ENCODE measurements around the gene SCYGR5.
"Not testable (repeated sequence)": the region's sequence is repeated elsewhere in the genome, so short reads cannot be mapped to it uniquely, and the experiment has no call there.

Gene SCYGR5

DNA sequence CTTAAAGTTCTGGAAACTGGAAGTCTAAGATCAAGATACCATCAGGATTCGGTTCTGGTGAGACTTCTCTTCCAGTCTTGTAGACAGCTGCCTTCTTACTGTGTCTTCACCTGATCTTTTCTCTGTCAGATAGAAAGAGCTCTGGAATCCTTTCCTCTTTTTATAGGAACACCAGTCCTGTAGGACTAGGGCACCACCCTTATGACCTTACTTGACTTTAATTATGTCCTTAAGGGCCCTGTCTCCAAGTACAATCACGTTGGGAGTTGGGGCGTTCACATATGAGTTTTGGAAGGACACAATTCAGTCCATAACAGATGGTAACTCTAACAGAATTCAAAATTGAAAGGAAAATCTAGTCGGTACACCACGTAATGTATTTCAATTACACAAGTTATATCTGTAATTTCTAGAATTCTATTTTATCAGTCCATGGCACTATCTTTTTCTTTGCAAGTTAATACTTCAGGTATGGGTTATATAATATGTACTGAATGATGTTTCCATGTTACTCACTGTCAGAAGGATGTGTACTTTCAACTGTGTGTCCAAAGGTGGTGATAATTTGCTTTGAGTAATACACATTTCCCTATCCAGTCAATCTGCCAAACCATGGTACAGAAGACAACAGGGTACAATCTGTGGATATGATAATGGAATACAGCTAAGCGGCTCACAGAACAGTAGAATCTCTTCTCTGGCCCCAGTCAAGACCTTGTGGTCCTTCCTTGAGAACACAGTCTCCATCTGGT, 1.2 kb upstream of the SCYGR5 start:
- no peak overlapping the region for H3K4me3 Mint-ChIP-seq
- no peak overlapping the region for H3K27ac Mint-ChIP-seq
- TF ChIP-seq CTCF (IDR thresholded peaks at IDR 0.05; ENCODE audit: unreplicated experiment in 3 of 3), result no peak
- H3K9me3 Mint-ChIP-seq, result no peaks in the 10 kb centered on the region
- H3K4me1 Mint-ChIP-seq, result no peaks in the 10 kb centered on the region
- no peaks in the 10 kb centered on the region for H3K36me3 Mint-ChIP-seq (ENCODE audit: low read depth)
- H3K27me3 Mint-ChIP-seq (ENCODE audit: low read depth), result no peaks in the 10 kb centered on the region

GRCh38 chr2:227671170-227671905, 4.7 kb downstream of the SCYGR5 start:
- Mint-ChIP-seq H3K4me1 (no peaks in the 10 kb centered on the region), H3K36me3 (ENCODE audit: low read depth) (no peaks in the 10 kb centered on the region)

GRCh38 chr2:227673620-227674019, 7.0 kb downstream of the SCYGR5 start:
- not testable (repeated sequence) for H3K27ac Mint-ChIP-seq; H3K4me1 Mint-ChIP-seq; H3K9me3 Mint-ChIP-seq; H3K36me3 Mint-ChIP-seq (ENCODE audit: low read depth); H3K4me3 Mint-ChIP-seq; H3K27me3 Mint-ChIP-seq (ENCODE audit: low read depth)

More at GRCh38 chr2:227671170-227671905, 4.7 kb downstream of the SCYGR5 start:
- Mint-ChIP-seq H3K9me3 (no peaks in the 10 kb centered on the region), H3K4me3 (no peak overlapping the region), H3K27ac (no peak overlapping the region), H3K27me3 (ENCODE audit: low read depth) (no peaks in the 10 kb centered on the region)
- TF ChIP-seq CTCF (IDR thresholded peaks at IDR 0.05; ENCODE audit: unreplicated experiment in 3 of 3), result no peak

DNA sequence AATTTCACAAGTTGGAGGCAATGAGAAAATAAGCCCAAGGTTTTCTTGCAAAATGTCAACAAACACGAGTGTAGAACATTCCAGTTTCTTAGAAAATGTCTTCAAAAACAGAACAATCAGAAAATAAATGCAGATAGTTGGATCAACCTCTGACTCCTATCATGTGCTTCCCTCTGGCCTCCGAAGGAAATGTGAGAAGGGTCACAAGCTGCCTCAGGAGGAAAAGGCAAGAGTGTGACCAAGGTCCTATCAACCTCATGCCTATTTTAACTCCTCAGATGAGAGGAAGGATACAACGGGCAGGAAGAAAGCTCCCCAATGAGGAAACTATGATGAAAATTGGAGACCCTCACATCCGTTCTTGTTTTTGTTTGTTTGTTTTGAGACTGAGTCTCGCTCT, 7.9 kb downstream of the SCYGR5 start:
- H3K9me3 Mint-ChIP-seq, result no peaks in the 10 kb centered on the region
- no peak overlapping the region for H3K27ac Mint-ChIP-seq
- no peak overlapping the region for H3K4me3 Mint-ChIP-seq
- H3K4me1 Mint-ChIP-seq, result no peaks in the 10 kb centered on the region
- TF ChIP-seq CTCF (IDR thresholded peaks at IDR 0.05; ENCODE audit: unreplicated experiment in 3 of 3), result no peak
- H3K27me3 Mint-ChIP-seq (ENCODE audit: low read depth), result no peaks in the 10 kb centered on the region
- H3K36me3 Mint-ChIP-seq (ENCODE audit: low read depth), result no peaks in the 10 kb centered on the region

DNA sequence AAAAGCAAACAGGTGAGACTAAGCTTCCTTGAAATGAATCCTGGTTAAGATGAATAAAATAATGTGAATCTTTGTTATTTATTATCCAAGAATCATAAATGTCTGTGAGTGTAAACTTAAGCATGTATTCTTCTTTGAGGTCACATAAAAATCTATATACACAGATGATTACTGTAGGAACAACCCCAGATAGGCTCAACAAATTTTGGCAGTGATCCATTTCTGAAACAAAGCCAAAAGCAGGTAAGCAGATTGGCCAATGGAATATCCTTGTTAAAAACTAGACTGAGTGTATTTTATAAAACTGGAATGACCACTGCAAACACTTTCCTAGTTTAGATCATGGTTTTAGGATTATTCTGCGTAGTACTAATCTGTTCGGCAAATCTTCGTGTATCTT, 11.3 kb downstream of the SCYGR5 start:
- Mint-ChIP-seq H3K9me3 (no peaks in the 10 kb centered on the region), H3K27ac (no peak overlapping the region), H3K27me3 (ENCODE audit: low read depth) (no peaks in the 10 kb centered on the region), H3K4me1 (no peaks in the 10 kb centered on the region), H3K4me3 (no peak overlapping the region), H3K36me3 (ENCODE audit: low read depth) (no peaks in the 10 kb centered on the region)
- TF ChIP-seq CTCF (IDR thresholded peaks at IDR 0.05; ENCODE audit: unreplicated experiment in 3 of 3), result no peak

GRCh38 chr2:227684258-227684657, 17.7 kb downstream of the SCYGR5 start:
- Mint-ChIP-seq H3K27ac (no peak overlapping the region), H3K27me3 (ENCODE audit: low read depth) (peaks cover 3% of the 10 kb centered on the region), H3K9me3 (no peaks in the 10 kb centered on the region), H3K4me3 (no peak overlapping the region), H3K36me3 (ENCODE audit: low read depth) (no peaks in the 10 kb centered on the region), H3K4me1 (no peaks in the 10 kb centered on the region)
- TF ChIP-seq CTCF (IDR thresholded peaks at IDR 0.05; ENCODE audit: unreplicated experiment in 3 of 3), result no peak

Data from nephron (organoid).